SK-N-SH (cell line): ENCODE results near the gene PROM2. TPM values are rescaled to one million over a fixed set of nuclear protein-coding genes. Genes with fewer than 3 reads are reported as not detected.

Experiments
- CTCF ChIA-PET: fragments of 300-600, 350-600 bp; formaldehyde crosslinking; extraction: SDS; loops from one replicate; lab custom pipeline; 2021; lab: Yijun Ruan, JAX
- POLR2A ChIA-PET: fragments of 350-600 bp; sonication (Branson Sonifier 250); formaldehyde crosslinking; extraction: SDS; loops from one replicate; lab custom pipeline; 2020; ENCODE audit warnings: antibody characterized with exemption, inconsistent platforms; lab: Yijun Ruan, JAX
- DNase-seq: peaks from one replicate; pipeline ENCODE4 v3.0.0; 2012
- H2AFZ ChIP-seq: fragments of 200-600 bp; sonication (generic); 2 replicates; pipeline ENCODE4 v1.8.1; 2016; ENCODE audit warnings: antibody characterized with exemption, mild to moderate bottlenecking, low read depth
- H3F3A ChIP-seq: fragments of 200-600 bp; sonication (generic); replicated peaks from 2 replicates; pipeline ENCODE3; 2016; ENCODE audit warnings: antibody characterized with exemption, mild to moderate bottlenecking; ENCODE audit not compliant: insufficient read depth
- H3K27ac ChIP-seq, 2 experiments: fragments of 200-500 bp in 1 of 2; fragments of 200-600 bp in 1 of 2; sonication (Bioruptor generic) in 1 of 2; sonication (generic), shearing (Covaris generic) in 1 of 2; 2 replicates each; pipeline versions ENCODE4 v1.5.1 to v1.6.1; 2014 to 2016; ENCODE audit warnings: low read depth in 2 of 2, inconsistent platforms in 1 of 2, low read length in 1 of 2, mild to moderate bottlenecking in 1 of 2, mixed read lengths in 1 of 2
- H3K27me3 ChIP-seq: fragments of 200-600 bp; sonication (generic), shearing (Covaris generic); 2 replicates; pipeline ENCODE4 v1.6.1; 2016; ENCODE audit warnings: mixed run types; ENCODE audit not compliant: insufficient read depth
- H3K36me3 ChIP-seq, 2 experiments: fragments of 200-500 bp in 1 of 2; fragments of 200-600 bp in 1 of 2; sonication (Bioruptor generic) in 1 of 2; sonication (generic) in 1 of 2; replicated peaks in 1 of 2; 2 replicates each; pipeline versions ENCODE3 to v1.5.1; 2014 to 2016; ENCODE audit warnings: low read length in 1 of 2, mild to moderate bottlenecking in 1 of 2; ENCODE audit not compliant: insufficient read depth in 2 of 2, control insufficient read depth in 1 of 2
- H3K4me1 ChIP-seq, 2 experiments: fragments of 200-500 bp in 1 of 2; fragments of 200-600 bp in 1 of 2; sonication (Bioruptor generic) in 1 of 2; sonication (generic), shearing (Covaris generic) in 1 of 2; 2 replicates each; pipeline versions ENCODE4 v1.5.1 to v1.6.1; 2014 to 2016; ENCODE audit warnings: low read depth in 1 of 2, low read length in 1 of 2, mixed run types in 1 of 2; ENCODE audit not compliant: insufficient read depth in 2 of 2, control insufficient read depth in 1 of 2
- H3K4me2 ChIP-seq: fragments of 200-600 bp; sonication (generic), shearing (Covaris generic); 2 replicates; pipeline ENCODE4 v1.6.1; 2017; ENCODE audit warnings: mixed run types
- H3K4me3 ChIP-seq, 2 experiments: fragments of 200-500 bp in 1 of 2; fragments of 200-600 bp in 1 of 2; sonication (Bioruptor generic) in 1 of 2; sonication (generic), shearing (Covaris generic) in 1 of 2; 2 replicates each; pipeline versions ENCODE4 v1.5.1 to v1.8.1; 2014 to 2016; ENCODE audit warnings: low read depth in 2 of 2, inconsistent platforms in 1 of 2, low read length in 1 of 2, mild to moderate bottlenecking in 1 of 2, mixed read lengths in 1 of 2, moderate library complexity in 1 of 2
- H3K79me2 ChIP-seq: fragments of 200-600 bp; sonication (generic); 2 replicates; pipeline ENCODE4 v1.8.1; 2017; ENCODE audit warnings: mild to moderate bottlenecking; ENCODE audit not compliant: insufficient read depth
- H3K9ac ChIP-seq: fragments of 200-600 bp; sonication (generic); 2 replicates; pipeline ENCODE4 v1.6.1; 2017; ENCODE audit warnings: mixed run types
- H3K9me2 ChIP-seq: fragments of 200-600 bp; sonication (generic); 2 replicates; pipeline ENCODE4 v1.6.1; 2017; ENCODE audit warnings: mixed run types
- H3K9me3 ChIP-seq: fragments of 200-600 bp; sonication (generic); 2 replicates; pipeline ENCODE4 v1.6.1; 2017; ENCODE audit warnings: mixed run types, mild to moderate bottlenecking, moderate library complexity
- H4K20me1 ChIP-seq: fragments of 200-600 bp; sonication (generic); 2 replicates; pipeline ENCODE4 v1.6.1; 2017; ENCODE audit warnings: mild to moderate bottlenecking, mixed run types; ENCODE audit not compliant: insufficient read depth
- CHD2 ChIP-seq: fragments of 150-350 bp; IDR thresholded peaks from 2 replicates; pipeline ENCODE4 v1.6.1; 2018; ENCODE audit warnings: low read length; ENCODE audit not compliant: partially characterized antibody
- ELF1 ChIP-seq: IDR thresholded peaks from 2 replicates; pipeline ENCODE4 v1.4.0; 2012
- EP300 ChIP-seq, 2 experiments: IDR thresholded peaks; 2 replicates each; pipeline versions ENCODE4 v1.4.0 to v1.6.1; 2012; ENCODE audit warnings: borderline replicate concordance in 1 of 2, low read depth in 1 of 2, low read length in 1 of 2
- FOXJ3 ChIP-seq: sonication (generic); formaldehyde crosslinking; IDR thresholded peaks from 2 replicates; pipeline ENCODE4 v1.5.1; 2020; ENCODE audit warnings: mild to moderate bottlenecking, missing genetic modification reagents
- GABPA ChIP-seq: IDR thresholded peaks from 2 replicates; pipeline ENCODE4 v1.4.0; 2012; ENCODE audit warnings: low read depth, mild to moderate bottlenecking
- MEF2A ChIP-seq: IDR thresholded peaks from 2 replicates; pipeline ENCODE4 v1.4.0; 2012; ENCODE audit warnings: low read depth, borderline replicate concordance
- MXI1 ChIP-seq: IDR thresholded peaks from 2 replicates; pipeline ENCODE4 v1.6.1; 2012; ENCODE audit warnings: mild to moderate bottlenecking, low read depth, low read length, improper control_type of control experiment
- NRF1 ChIP-seq: IDR thresholded peaks from 2 replicates; pipeline ENCODE4 v1.6.1; 2012; ENCODE audit warnings: low read depth, mild to moderate bottlenecking, low read length
- RCOR1 ChIP-seq: fragments of 150-350 bp; IDR thresholded peaks from 2 replicates; pipeline ENCODE4 v1.6.1; 2017; ENCODE audit warnings: antibody characterized with exemption, low read length
- REST ChIP-seq: IDR thresholded peaks from 2 replicates; pipeline ENCODE4 v1.6.1; 2012; ENCODE audit warnings: mild to moderate bottlenecking, low read depth, low read length, moderate library complexity
- RFX5 ChIP-seq: IDR thresholded peaks from 2 replicates; pipeline ENCODE4 v1.6.1; 2012; ENCODE audit warnings: mild to moderate bottlenecking, improper control_type of control experiment, low read length
- RXRA ChIP-seq: IDR thresholded peaks from 2 replicates; pipeline ENCODE4 v1.4.0; 2012; ENCODE audit warnings: low read depth, mild to moderate bottlenecking, borderline replicate concordance
- SIN3A ChIP-seq: IDR thresholded peaks from 2 replicates; pipeline ENCODE4 v1.6.1; 2012; ENCODE audit warnings: low read depth, mild to moderate bottlenecking, low read length, moderate library complexity, borderline replicate concordance
- WGBS: methylation state at CpG from one replicate; pipeline ENCODE4 v1.1.6; 2017; ENCODE audit warnings: low lambda C conversion rate; 5-methylcytosine and 5-hydroxymethylcytosine counted together
- polyA plus RNA-seq, 3 experiments: library from polyadenylated mRNA; depleted of rRNA; stranded (reverse); fragments of >200 nt; gene quantifications; 2 replicates each; pipeline ENCODE4 v1.2.3, GENCODE V29; 2012
- TF ChIP-seq, protein P1 (sequence below): IDR thresholded peaks from 2 replicates; pipeline ENCODE4 v1.4.0; 2012; ENCODE audit warnings: low read depth, borderline replicate concordance

Gene PROM2
- polyA plus RNA-seq, 1 of the 3 experiments (the other 2 are of a cell fraction): 0.38 TPM

DNA sequence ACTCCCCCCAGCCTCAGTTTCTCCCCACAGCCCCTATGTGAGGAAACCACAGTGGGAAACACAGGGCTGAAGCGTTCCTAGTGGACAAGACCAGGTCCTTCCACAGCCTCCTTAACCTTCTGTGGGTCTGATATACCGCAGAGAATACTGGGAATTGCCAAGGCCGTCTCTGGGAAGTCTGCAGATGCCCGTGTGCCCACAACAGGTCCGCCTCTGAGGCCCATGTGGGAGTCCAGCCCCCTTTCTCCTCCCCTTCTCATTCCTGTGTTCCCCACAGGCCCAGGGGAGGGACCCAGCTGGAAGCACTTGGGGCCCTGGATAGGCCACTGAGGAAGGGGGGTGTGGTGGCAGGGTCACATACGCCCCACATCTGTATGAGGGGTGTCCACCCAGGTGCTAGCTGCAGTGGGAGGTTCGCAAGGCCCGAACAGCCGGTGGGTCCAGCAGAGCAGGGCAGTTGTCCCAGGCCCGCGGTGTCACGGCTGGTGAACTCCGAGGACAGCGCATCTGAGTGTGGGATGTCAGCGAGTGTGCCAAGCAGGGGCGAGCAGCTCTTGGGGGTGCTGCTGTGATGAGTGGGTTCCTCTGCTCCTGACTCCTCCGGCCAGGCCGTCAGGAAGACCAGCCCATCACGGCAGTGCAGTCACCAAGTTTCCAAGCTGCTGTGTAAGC lies 20.5 kb downstream of the PROM2 start:
- POLR2A ChIA-PET: no interaction called here
- Histone ChIP-seq H3K36me3 (no peaks in the 10 kb centered on the region), H3K9me2 (no peaks in the 10 kb centered on the region), H3K79me2 (no peaks in the 10 kb centered on the region), H3K4me3 (no peak overlapping the region), H3K4me1 (peaks cover 0 to 11% of the 10 kb centered on the region in 2 experiments; a peak in 1 of 4 replicates), H2AFZ (no peak overlapping the region), H3K4me2 (no peak overlapping the region), H3K9ac (no peak overlapping the region), H3K27ac (no peak overlapping the region), H4K20me1 (no peaks in the 10 kb centered on the region), H3F3A (no peaks in the 10 kb centered on the region), H3K27me3 (no peaks in the 10 kb centered on the region; the same call in 1 of the 2 replicates), H3K9me3 (no peaks in the 10 kb centered on the region)
- CTCF ChIA-PET: interaction anchor here (1.1 to 1.9 kb wide), 3 partner anchors 17 to 51 kb away, joined by 3 to 8 read pairs (median 5); no protein-coding TSS in a partner anchor
- no peak for DNase-seq
- 60% methylated on average over 12 of the region's 19 CpGs for WGBS
- no peak for TF ChIP-seq RCOR1
- no peak for TF ChIP-seq RXRA
- no peak for TF ChIP-seq CHD2
- no peak for TF ChIP-seq EP300 (IDR thresholded peaks at IDR 0.05; ENCODE audit: borderline replicate concordance in 1 of 2, low read depth in 1 of 2, low read length in 1 of 2)
- TF ChIP-seq, protein P1, sequence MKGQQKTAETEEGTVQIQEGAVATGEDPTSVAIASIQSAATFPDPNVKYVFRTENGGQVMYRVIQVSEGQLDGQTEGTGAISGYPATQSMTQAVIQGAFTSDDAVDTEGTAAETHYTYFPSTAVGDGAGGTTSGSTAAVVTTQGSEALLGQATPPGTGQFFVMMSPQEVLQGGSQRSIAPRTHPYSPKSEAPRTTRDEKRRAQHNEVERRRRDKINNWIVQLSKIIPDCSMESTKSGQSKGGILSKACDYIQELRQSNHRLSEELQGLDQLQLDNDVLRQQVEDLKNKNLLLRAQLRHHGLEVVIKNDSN: no peak

GRCh38 chr2:95295376-95295775 lies 21.1 kb downstream of the PROM2 start:
- ChIA-PET CTCF (interaction anchor here (1.1 to 1.2 kb wide), 2 partner anchors 18 to 19 kb away, joined by 3 to 5 read pairs; no protein-coding TSS in a partner anchor), POLR2A (no interaction called here)
- no peak overlapping the region for H2AFZ ChIP-seq
- H3K9me2 ChIP-seq: no peaks in the 10 kb centered on the region
- 66% methylated on average over 6 of the region's 6 CpGs for WGBS
- H3K4me2 ChIP-seq: no peak overlapping the region
- peaks cover 0 to 12% of the 10 kb centered on the region in 2 experiments; a peak in 1 of 4 replicates for H3K4me1 ChIP-seq
- H3F3A ChIP-seq: no peaks in the 10 kb centered on the region
- no peaks in the 10 kb centered on the region for H3K79me2 ChIP-seq
- no peaks in the 10 kb centered on the region for H3K9me3 ChIP-seq
- no peak overlapping the region for H3K27ac ChIP-seq
- no peaks in the 10 kb centered on the region; the same call in 1 of the 2 replicates for H3K27me3 ChIP-seq
- H4K20me1 ChIP-seq: no peaks in the 10 kb centered on the region
- no peak overlapping the region for H3K9ac ChIP-seq
- H3K36me3 ChIP-seq: no peaks in the 10 kb centered on the region
- TF ChIP-seq NRF1 (no peak), SIN3A (no peak), RFX5 (no peak), MEF2A (no peak), REST (no peak), ELF1 (no peak), FOXJ3 (no peak), RCOR1 (no peak), MXI1 (no peak), GABPA (no peak)
- TF ChIP-seq, protein P1: no peak
- TF ChIP-seq, all 33 proteins: peak for 0
- H3K4me3 ChIP-seq: no peak overlapping the region
- DNase-seq: no peak
